IMR-90 (cell line): Measurements from ENCODE around the gene NAA35.

Experiments
- CTCF ChIP-seq: conservative IDR thresholded peaks from 2 replicates; pipeline ENCODE4 v1.5.1; 2012; ENCODE audit warnings: mild to moderate bottlenecking, low read depth, low read length, improper control_type of control experiment
- MAZ ChIP-seq: IDR thresholded peaks from 2 replicates; pipeline ENCODE4 v1.6.1; 2012; ENCODE audit warnings: low read depth, mild to moderate bottlenecking, low read length, improper control_type of control experiment, moderate library complexity, borderline replicate concordance
- MXI1 ChIP-seq: IDR thresholded peaks from 2 replicates; pipeline ENCODE4 v1.6.1; 2012; ENCODE audit warnings: low read depth, mild to moderate bottlenecking, low read length, moderate library complexity, borderline replicate concordance
- POLR2A ChIP-seq: IDR thresholded peaks from 2 replicates; pipeline ENCODE4 v1.6.1; 2012; ENCODE audit warnings: mild to moderate bottlenecking, low read depth, low read length

GRCh38 chr9:85941622-85941940, 635 bp downstream of the NAA35 start:
- no peak for TF ChIP-seq CTCF
- TF ChIP-seq POLR2A, result no peak
- no peak for TF ChIP-seq MXI1
- no peak for TF ChIP-seq MAZ
